ENCODE results near the gene NEU1. TPM values are rescaled to one million over a fixed set of nuclear protein-coding genes. Genes with fewer than 3 reads are reported as not detected.
"Not testable (repeated sequence)": the region's sequence is repeated elsewhere in the genome, so short reads cannot be mapped to it uniquely, and the experiment has no call there.

The NEU1 gene
- total and polyA plus RNA-seq, 8 donors, result 25.7 to 106 (median 29.4) TPM

DNA sequence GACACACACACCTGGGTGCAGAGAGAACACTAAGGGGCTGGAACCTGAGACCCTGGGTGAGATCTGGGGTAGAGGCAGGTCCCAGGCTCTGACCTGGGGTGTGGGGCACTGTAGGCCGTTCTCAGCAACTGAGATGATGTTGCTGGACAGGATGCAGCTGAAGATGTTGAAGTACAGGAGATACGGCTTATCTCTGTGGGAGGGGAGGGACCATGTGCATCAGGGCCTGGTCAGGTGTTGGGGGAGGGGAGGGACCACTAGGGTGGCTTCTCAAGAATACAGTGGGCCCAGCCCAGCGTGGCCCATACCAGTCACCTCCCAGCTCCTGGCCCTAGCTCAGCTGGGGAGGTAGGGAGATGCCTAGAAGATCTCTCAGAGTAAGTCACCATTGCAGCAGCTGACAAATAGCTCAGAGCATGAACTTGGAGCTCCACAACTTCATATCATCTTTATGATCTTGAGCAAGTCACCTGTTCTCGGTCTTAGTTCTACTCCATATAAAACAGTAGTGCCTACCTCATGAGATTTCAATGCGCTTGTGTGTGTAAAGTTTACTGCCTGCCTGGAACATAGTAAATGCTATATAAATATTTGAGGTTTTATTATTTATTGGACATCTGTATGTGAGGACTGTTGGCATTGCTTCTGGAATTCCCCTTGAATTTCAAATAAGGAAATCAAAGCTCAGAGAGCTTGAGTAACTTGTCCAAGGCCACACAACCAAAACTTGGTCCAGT, 12.4 kb upstream of the NEU1 start:
- TF ChIP-seq, protein P1, sequence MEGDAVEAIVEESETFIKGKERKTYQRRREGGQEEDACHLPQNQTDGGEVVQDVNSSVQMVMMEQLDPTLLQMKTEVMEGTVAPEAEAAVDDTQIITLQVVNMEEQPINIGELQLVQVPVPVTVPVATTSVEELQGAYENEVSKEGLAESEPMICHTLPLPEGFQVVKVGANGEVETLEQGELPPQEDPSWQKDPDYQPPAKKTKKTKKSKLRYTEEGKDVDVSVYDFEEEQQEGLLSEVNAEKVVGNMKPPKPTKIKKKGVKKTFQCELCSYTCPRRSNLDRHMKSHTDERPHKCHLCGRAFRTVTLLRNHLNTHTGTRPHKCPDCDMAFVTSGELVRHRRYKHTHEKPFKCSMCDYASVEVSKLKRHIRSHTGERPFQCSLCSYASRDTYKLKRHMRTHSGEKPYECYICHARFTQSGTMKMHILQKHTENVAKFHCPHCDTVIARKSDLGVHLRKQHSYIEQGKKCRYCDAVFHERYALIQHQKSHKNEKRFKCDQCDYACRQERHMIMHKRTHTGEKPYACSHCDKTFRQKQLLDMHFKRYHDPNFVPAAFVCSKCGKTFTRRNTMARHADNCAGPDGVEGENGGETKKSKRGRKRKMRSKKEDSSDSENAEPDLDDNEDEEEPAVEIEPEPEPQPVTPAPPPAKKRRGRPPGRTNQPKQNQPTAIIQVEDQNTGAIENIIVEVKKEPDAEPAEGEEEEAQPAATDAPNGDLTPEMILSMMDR (IDR thresholded peaks at IDR 0.05), result no peak
- H3K27me3 ChIP-seq, result no peaks in the 10 kb centered on the region
- DNase-seq, result no peak
- H3K36me3 ChIP-seq, result peaks cover 0 to 7% of the 10 kb centered on the region in 2 donors
- no peaks in the 10 kb centered on the region for H3K4me1 ChIP-seq
- ATAC-seq, result no peak
- H3K27ac ChIP-seq, result no peak overlapping the region
- no peaks in the 10 kb centered on the region for H3K9me3 ChIP-seq
- H3K4me3 ChIP-seq, result no peak overlapping the region
- intact Hi-C loops (cut with DNase I), result no loop called here

DNA sequence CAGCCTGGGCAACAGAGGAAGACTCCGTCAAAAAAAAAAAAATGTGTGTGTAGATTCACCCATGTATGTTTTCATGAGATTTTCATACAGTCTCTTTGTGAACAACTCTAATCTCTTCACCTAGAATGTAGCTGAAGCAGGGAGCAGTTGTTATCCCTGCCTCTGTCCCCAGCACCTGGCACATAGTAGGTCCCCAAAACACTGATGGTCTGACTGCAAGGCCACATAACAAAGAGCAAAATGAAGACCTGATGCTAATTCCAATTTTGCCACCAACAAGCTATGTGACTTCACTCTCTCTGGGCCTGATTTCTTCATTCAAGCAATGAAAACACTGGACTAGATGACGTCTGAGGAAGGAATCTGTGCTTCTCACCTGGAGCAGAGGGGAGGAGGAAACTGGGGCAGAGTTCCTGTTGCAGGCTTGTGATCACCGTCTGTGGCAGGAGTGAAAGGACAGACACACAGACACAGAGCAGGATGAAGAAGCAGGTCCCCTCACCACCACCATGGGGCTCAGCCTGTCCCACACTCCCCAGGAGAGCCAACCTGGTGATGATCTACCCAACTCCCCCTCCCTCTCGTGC, 11.6 kb upstream of the NEU1 start:
- no peak overlapping the region for H3K27ac ChIP-seq
- intact Hi-C loops (cut with DNase I), result no loop called here

DNA sequence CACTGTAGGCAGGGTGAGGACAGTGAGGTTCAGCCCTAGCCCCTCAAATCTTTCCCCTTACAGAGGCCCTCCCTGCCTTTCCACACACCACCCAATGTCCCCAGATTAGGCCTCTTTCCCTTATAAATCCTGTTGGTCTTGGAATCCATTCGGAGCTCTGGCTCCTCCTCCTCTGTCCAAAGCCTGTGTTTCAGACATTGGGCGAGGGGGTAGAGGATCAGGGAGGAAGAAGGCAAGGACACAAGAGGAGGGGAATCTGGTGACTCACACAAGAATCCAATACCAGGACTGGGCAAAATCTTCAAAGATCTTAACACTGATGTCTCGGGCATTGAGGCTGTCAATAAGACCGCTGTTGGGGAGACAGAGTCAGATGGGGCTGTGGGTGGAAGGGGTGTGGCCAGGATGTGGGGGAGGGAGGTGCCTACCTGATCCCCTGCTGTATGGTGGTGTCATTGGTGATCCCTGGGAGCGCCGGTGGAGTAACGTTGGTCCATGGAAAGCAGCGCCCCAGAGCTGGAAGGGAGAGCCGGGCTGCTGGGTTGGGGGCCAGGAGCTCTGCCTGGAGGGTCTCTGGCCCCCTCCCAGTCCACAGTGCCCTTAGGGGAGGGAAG, 8.5 kb upstream of the NEU1 start:
- H3K36me3 ChIP-seq, result no peaks in the 10 kb centered on the region
- H3K9me3 ChIP-seq, result no peaks in the 10 kb centered on the region
- DNase-seq (no peak), ATAC-seq (no peak)
- no peak overlapping the region for H3K4me3 ChIP-seq
- intact Hi-C loops (cut with DNase I), result no loop called here
- no peaks in the 10 kb centered on the region for H3K4me1 ChIP-seq
- TF ChIP-seq, protein P1 (IDR thresholded peaks at IDR 0.05), result no peak
- H3K27ac ChIP-seq, result no peak overlapping the region
- H3K27me3 ChIP-seq, result no peaks in the 10 kb centered on the region

More for the DNA sequence above, 11.6 kb upstream of the NEU1 start:
- no peaks in the 10 kb centered on the region for H3K4me1 ChIP-seq
- H3K27me3 ChIP-seq, result no peaks in the 10 kb centered on the region
- H3K4me3 ChIP-seq, result no peak overlapping the region
- DNase-seq (no peak), ATAC-seq (no peak)
- TF ChIP-seq, protein P1 (IDR thresholded peaks at IDR 0.05), result no peak
- H3K9me3 ChIP-seq, result no peaks in the 10 kb centered on the region
- no peaks in the 10 kb centered on the region for H3K36me3 ChIP-seq

DNA sequence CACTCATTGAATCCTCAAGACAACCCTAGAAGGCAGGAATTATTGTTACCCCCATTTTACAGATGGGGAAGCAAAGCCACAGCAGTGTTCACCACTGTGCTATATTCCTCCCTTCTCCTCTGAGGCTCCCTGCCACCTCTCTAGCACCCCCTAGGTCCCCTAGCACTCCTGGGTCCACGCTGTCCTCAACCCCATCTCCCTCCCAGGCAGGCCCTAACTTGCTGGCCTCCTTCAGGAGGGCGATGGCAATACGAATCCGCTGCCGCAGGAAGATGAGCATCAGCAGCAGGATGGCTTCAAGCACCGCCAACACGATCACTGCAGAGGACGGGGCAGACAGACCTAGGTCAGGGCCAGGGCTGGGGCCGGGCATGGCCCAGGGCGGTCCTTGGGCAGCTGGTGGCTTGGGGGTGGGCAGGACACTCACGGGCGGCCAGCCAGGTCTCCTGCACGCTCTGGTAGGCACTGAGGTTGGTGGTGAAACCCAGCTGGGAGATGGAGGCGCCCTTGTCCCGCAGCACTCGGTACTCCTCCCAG, 7.8 kb upstream of the NEU1 start:
- intact Hi-C loops (cut with DNase I), result no loop called here
- Histone ChIP-seq H3K4me1 (no peaks in the 10 kb centered on the region), H3K9me3 (no peaks in the 10 kb centered on the region), H3K4me3 (no peak overlapping the region), H3K27ac (no peak overlapping the region), H3K27me3 (no peaks in the 10 kb centered on the region), H3K36me3 (no peaks in the 10 kb centered on the region)
- TF ChIP-seq, protein P1 (IDR thresholded peaks at IDR 0.05), result no peak
- DNase-seq (no peak), ATAC-seq (no peak)

DNA sequence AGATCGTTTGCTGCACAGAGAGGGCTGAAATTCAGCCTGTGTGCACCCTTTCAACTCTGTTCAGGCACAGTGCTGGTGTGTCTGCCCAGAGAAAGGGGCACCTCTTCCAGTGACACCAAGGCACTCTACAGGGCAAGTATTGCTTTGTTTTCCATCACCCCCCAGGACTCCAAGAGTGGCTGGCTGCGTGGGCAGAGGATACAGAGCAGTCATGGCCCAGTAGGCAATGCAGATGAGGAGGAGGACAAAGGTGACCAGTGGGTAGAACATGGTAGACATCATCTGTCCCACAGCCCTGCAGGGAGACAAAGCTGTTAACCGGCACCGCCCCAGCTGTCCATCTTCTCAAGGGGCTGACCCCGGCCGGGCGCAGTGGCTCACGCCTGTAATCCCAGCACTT, 6.7 kb upstream of the NEU1 start:
- intact Hi-C loops (cut with DNase I), result loop anchor here in 1 of 2 donors (10.0 kb wide), 1 partner anchor 195 kb away; no protein-coding TSS in a partner anchor
- Histone ChIP-seq H3K4me1 (peaks cover under 1 to 3% of the 10 kb centered on the region in 2 donors), H3K4me3 (no peak overlapping the region), H3K27ac (no peak overlapping the region), H3K36me3 (no peaks in the 10 kb centered on the region), H3K27me3 (no peaks in the 10 kb centered on the region), H3K9me3 (no peaks in the 10 kb centered on the region)
- TF ChIP-seq, protein P1 (IDR thresholded peaks at IDR 0.05), result no peak
- ATAC-seq (no peak), DNase-seq (no peak)

DNA sequence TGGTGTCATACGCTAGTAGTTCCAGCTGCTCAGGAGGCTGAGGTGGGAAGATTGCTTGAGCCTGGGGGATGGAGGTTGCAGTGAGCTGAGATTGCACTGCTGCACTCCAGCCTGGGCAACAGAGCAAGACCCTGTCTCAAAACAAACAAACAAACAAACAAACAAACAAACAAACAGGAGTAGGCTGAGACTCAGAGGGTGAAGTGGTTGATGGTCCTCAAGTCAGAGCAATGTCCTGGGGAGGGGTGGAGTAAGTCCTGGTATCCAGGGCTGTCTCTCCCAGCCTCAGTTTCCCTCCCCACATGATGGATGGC, 6.0 kb upstream of the NEU1 start:
- not testable (repeated sequence) for H3K4me1 ChIP-seq, DNase-seq, H3K27me3 ChIP-seq, H3K4me3 ChIP-seq, ATAC-seq, H3K27ac ChIP-seq, H3K36me3 ChIP-seq, H3K9me3 ChIP-seq
- intact Hi-C loops (cut with DNase I), result loop anchor here in 1 of 2 donors (10.0 kb wide), 1 partner anchor 194 kb away; no protein-coding TSS in a partner anchor

Data from left lung (tissue), 10 donors.